Subcutaneous abdominal adipose tissue (tissue), 5 donors: ENCODE measurements around the gene CCDC154.

Experiments
- H3K27ac ChIP-seq: one replicate; pipeline ENCODE4 v1.7.0; 2013; ENCODE audit warnings: low read depth, mild to moderate bottlenecking, inconsistent platforms, low read length, moderate library complexity
- H3K27me3 ChIP-seq, 5 donors: one replicate each; pipeline ENCODE4 v1.7.0; 2013; ENCODE audit warnings: low read length in 5 of 5, inconsistent platforms in 1 of 5; ENCODE audit not compliant: control insufficient read depth in 5 of 5, insufficient read depth in 4 of 5
- H3K36me3 ChIP-seq, 5 donors: one replicate each; pipeline ENCODE4 v1.7.0; 2013; ENCODE audit warnings: low read length in 5 of 5; ENCODE audit not compliant: control insufficient read depth in 5 of 5, insufficient read depth in 5 of 5
- H3K4me1 ChIP-seq, 5 donors: one replicate each; pipeline ENCODE4 v1.7.0; 2013; ENCODE audit warnings: low read length in 5 of 5, mild to moderate bottlenecking in 3 of 5, moderate library complexity in 1 of 5; ENCODE audit not compliant: control insufficient read depth in 5 of 5, insufficient read depth in 5 of 5
- H3K4me3 ChIP-seq, 5 donors: one replicate each; pipeline ENCODE4 v1.7.0; 2013; ENCODE audit warnings: low read length in 5 of 5, low read depth in 1 of 5
- H3K9ac ChIP-seq, 5 donors: one replicate each; pipeline ENCODE4 v1.7.0; 2013; ENCODE audit warnings: low read length in 5 of 5, mild to moderate bottlenecking in 4 of 5, moderate library complexity in 3 of 5
- H3K9me3 ChIP-seq, 5 donors: one replicate each; pipeline ENCODE4 v1.7.0; 2013; ENCODE audit warnings: low read length in 5 of 5; ENCODE audit not compliant: control insufficient read depth in 5 of 5
- donor health status: healthy.
- donor health status: healthy.
- donor health status: healthy.
- donor health status: healthy.
- donor health status: healthy.

The CCDC154 gene

DNA sequence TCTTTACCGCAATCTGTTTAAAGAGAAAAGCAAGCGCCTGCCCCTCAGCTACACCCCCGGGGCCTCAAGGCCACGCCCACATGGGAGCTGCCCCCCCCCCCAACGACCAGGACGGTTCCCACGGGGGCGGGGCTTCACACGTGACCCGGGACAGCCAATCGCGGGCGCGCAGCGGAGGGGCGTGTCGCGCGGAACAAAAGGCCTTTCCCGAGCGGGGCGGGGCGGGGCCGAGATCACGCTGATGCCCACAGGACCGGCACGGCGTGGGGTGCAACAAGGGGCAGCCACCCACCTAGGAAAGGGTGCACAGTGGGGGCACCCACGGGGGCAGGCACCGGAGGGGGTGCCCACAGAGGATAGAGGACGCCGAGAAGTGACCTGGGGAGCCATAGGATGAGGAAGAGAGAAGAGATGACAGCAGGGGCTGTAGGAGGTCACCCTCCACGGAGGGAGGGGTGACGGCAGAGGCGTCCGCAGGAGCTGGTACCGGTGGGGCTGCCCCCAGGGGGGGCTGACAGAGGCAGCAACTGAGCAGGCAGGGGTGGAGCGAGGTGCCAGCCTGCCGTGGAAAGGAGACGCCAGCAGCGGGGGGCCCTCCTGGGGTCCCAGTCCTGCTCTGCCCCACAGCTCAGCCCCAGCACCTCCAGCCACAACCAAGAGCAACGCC, 36.1 kb downstream of the CCDC154 start:
- H3K4me1 ChIP-seq = peaks cover 3 to 22% (median 17%) of the 10 kb centered on the region in 5 donors
- H3K9ac ChIP-seq = peak overlapping the region in 3 of 5 donors; percentile 30 to 69 (median 46)

DNA sequence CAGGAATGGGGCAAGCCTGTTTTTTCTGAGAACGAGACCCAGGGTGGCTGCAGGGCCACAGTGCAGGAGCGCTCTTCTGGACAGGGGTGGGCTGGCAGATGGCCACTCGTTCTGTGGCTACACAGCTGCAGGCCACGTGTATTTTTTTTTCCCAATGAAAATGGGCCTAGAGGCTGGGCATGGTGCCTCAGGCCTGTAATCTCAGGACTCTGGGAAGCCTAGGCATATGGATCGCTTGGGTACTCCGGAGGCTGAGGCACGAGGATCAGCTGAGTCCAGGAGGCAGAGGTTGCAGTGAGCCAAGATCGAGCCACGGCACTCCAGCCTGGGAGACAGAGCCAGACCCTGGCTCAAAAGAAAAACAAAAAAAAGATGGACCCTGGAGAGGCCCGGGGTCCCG, 36.6 kb downstream of the CCDC154 start:
- H3K27me3 ChIP-seq = peaks cover 0 to 3% (median 0%) of the 10 kb centered on the region in 5 donors
- H3K4me3 ChIP-seq = peak overlapping the region in 3 of 5 donors; percentile 44 to 66 (median 60)
- peak overlapping the region; percentile 70 for H3K27ac ChIP-seq
- no peaks in the 10 kb centered on the region for H3K9me3 ChIP-seq
- H3K9ac ChIP-seq = peak overlapping the region in 2 of 5 donors; percentile 43 to 66
- H3K4me1 ChIP-seq = peaks cover 3 to 19% (median 15%) of the 10 kb centered on the region in 5 donors
- H3K36me3 ChIP-seq = peaks cover 0 to 42% (median 26%) of the 10 kb centered on the region in 5 donors

More for the DNA sequence above, 36.1 kb downstream of the CCDC154 start:
- peak overlapping the region in 4 of 5 donors; percentile 60 to 69 (median 66) for H3K4me3 ChIP-seq
- H3K27me3 ChIP-seq = peaks cover 0 to 3% (median 0%) of the 10 kb centered on the region in 5 donors
- peaks cover 0 to 38% (median 21%) of the 10 kb centered on the region in 5 donors for H3K36me3 ChIP-seq
- peak overlapping the region; percentile 70 for H3K27ac ChIP-seq
- no peaks in the 10 kb centered on the region for H3K9me3 ChIP-seq

DNA sequence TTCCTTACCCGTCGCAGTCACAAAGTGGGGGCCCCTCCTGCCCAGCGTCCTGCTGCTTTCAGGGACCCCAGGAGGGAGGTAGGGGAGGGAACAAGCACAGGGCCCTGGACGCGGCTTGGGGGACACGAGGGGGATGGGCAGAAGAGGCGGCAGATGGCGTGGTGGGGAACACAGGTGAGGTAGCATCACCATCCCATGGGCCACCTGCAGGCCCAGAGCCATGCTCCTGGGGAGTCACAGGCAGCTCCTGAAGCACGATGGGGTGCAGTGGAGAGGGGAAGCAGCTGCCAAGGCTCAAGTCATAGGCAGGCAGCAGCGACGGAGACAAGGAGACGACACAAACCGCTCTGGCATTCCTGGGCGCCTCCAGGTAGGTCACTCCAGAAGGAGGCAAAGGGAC, 40.6 kb downstream of the CCDC154 start:
- H3K9me3 ChIP-seq = no peaks in the 10 kb centered on the region
- H3K4me3 ChIP-seq = no peak overlapping the region
- peaks cover 0 to 66% (median 54%) of the 10 kb centered on the region in 5 donors for H3K36me3 ChIP-seq
- no peak overlapping the region for H3K27ac ChIP-seq
- no peak overlapping the region for H3K9ac ChIP-seq
- peaks cover 0 to 3% (median 0%) of the 10 kb centered on the region in 5 donors for H3K27me3 ChIP-seq
- peaks cover 3 to 13% (median 12%) of the 10 kb centered on the region in 5 donors for H3K4me1 ChIP-seq

DNA sequence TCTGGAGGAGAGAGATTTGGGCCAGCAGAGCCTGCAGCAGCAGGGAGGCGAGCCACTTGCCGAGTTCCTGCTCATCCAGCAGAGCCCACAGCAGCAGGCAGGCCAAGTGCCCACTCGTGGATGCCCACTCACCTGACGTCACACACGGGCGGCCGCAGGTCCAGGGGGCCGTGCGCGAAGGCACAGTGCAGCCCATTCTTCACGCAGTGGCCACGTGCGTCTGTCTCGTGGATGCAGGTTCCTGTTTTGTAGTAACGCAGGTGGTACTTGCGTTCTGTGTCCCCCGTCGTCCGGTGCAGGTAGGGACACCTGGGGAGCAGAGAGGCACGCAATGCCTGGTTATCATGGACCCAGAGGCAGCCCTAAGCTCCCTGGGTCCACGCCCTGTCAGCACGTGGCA, 41.3 kb downstream of the CCDC154 start:
- Histone ChIP-seq H3K4me1 (peaks cover 3 to 7% (median 6%) of the 10 kb centered on the region in 5 donors), H3K4me3 (no peak overlapping the region), H3K9ac (no peak overlapping the region)

DNA sequence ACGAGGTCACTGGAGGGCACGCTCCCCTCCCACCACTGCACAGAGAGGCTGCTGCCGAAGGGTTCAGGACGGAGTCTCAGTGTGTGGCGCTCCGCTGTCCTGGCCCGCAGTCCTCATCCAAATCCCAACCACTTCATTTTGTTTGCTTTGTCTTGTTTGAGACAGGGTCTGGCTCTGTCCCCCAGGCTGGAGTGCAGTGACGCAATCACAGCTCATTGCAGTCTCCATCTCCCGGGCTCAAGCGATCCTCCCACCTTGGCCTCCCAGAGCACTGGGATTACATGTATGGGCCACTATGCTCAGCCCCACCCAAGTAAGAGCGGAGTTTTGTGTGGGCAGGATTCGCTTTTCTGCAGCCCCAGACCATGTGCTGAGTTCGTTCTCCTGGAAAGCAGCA, 42.6 kb downstream of the CCDC154 start:
- H3K4me3 ChIP-seq = no peak overlapping the region
- H3K9me3 ChIP-seq = no peaks in the 10 kb centered on the region
- no peaks in the 10 kb centered on the region for H3K27me3 ChIP-seq
- H3K9ac ChIP-seq = no peak overlapping the region
- no peak overlapping the region for H3K27ac ChIP-seq
- no peaks in the 10 kb centered on the region for H3K4me1 ChIP-seq
- peaks cover 0 to 81% (median 69%) of the 10 kb centered on the region in 5 donors for H3K36me3 ChIP-seq

More for the DNA sequence above, 41.3 kb downstream of the CCDC154 start:
- Histone ChIP-seq H3K27me3 (peaks cover 0 to under 1% (median 0%) of the 10 kb centered on the region in 5 donors), H3K9me3 (no peaks in the 10 kb centered on the region), H3K36me3 (peaks cover 0 to 73% (median 61%) of the 10 kb centered on the region in 5 donors), H3K27ac (no peak overlapping the region)

DNA sequence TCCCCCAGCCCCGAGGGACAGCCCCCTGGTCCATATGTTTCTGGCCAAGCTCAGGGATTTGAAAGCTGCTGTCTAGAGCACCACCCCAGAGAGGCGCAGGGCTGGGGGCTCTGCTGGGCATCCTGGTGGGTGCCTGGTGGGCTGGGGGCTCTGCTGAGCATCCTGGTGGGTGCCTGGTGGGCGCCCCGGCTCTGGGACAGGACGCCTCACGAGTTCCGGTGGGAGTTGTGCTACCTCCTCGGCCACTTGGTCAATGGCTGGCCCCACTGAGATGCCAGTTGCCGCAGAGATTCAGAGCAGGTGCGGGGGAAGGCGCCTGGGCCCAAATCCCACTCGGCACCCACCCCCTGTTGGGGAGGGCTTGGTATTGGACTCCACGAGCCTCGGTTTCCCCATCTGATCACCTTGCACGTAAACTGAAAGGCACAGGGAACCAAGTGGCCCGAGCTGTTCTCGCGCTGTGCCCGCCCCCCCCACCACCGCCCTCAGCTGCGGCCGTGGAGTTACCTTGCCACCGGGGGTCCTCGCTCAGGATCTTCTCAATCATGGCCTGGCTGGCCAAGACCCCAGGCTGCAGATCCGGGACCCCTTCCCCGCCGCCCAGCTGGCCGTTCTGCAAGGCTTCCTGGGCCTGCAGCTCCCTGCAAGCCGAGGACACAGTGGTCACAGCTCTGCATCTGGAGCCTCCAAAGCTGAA, 43.1 kb downstream of the CCDC154 start:
- H3K4me1 ChIP-seq = no peaks in the 10 kb centered on the region
- H3K36me3 ChIP-seq = peaks cover 0 to 81% (median 71%) of the 10 kb centered on the region in 5 donors
- H3K4me3 ChIP-seq = no peak overlapping the region
- H3K27me3 ChIP-seq = no peaks in the 10 kb centered on the region
- no peak overlapping the region for H3K27ac ChIP-seq
- no peaks in the 10 kb centered on the region for H3K9me3 ChIP-seq
- H3K9ac ChIP-seq = no peak overlapping the region

DNA sequence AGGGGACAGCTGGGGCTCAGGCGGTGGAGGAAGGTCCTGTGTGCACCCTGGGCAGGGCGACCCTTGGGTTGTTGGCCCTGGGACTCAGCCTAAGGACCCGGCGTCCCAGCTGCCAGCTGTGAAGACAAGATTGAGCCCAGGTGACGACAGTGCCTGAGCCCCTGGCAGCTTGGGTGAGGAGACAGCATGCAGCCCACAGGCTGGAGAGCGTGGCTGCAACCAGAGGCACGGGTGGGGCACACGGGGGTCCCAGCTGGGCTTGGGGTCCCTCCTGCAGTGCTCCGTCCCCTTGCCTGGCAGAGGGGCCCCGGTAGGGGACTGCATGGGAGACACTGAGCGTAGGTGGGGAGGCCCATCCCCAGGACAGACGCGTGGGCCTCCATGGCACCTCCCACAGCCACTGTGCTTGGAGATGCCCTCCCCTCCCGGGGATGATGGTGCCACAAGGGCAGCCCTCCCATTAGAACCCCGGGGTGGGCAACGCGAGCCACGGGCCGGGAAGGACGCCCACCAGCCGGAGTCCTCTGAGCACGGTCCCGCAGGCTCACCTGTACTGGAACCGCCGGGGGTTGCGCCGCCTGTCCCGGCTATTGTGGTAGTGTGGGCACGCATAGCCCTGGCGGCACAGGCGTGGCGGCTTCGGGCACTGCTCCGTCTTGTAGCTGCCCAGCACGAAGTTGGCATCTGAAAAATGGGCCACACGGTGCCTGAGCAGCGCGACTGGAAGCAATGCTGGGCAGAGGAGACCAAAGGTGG, 45.4 kb downstream of the CCDC154 start:
- H3K4me3 ChIP-seq = no peak overlapping the region
- H3K4me1 ChIP-seq = no peaks in the 10 kb centered on the region
- no peak overlapping the region for H3K27ac ChIP-seq
- H3K9ac ChIP-seq = no peak overlapping the region
- no peaks in the 10 kb centered on the region for H3K27me3 ChIP-seq
- no peaks in the 10 kb centered on the region for H3K9me3 ChIP-seq
- peaks cover 0 to 86% (median 74%) of the 10 kb centered on the region in 5 donors for H3K36me3 ChIP-seq

DNA sequence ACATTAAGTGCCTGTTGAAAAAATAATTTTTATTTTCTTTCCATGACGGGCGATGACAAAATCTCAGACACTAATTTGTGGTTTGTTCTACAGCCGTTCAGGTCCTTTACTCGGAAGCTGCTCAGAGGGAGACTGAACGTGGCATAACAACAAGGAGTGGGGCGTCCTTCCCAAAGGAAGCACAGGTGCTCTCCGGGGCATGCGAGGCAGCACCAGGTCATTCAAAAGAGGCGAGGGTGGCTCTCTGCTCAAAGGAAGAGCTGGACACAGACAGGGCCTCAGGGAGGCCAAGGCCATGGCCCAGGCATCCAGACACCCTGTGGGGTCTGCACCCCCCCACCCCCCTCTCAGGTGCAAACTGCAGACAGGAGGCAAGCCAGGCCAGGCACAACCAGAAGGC, 46.0 kb downstream of the CCDC154 start:
- H3K36me3 ChIP-seq = peaks cover 0 to 86% (median 74%) of the 10 kb centered on the region in 5 donors
- no peaks in the 10 kb centered on the region for H3K9me3 ChIP-seq
- H3K4me3 ChIP-seq = no peak overlapping the region
- no peaks in the 10 kb centered on the region for H3K4me1 ChIP-seq
- H3K9ac ChIP-seq = no peak overlapping the region
- H3K27me3 ChIP-seq = no peaks in the 10 kb centered on the region
- no peak overlapping the region for H3K27ac ChIP-seq

DNA sequence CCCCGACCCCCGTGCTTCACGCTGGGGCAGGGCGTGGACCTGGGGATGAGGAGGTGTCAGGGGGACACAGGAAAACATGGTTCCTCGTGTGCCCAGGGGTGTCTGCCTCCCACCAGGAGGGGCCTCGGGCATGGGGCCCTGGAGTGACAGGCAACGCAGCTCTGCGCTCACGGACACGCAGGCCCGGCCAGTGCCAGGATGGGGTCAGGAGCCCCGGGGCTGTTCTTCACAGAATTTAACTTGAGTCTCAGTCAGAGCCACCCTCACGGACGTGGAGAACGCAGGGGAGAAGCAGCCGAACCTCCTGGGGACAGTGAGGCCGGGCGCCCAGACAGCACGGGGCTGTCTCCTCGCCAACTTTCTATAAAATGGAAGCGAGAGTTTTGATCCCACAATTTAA, 46.6 kb downstream of the CCDC154 start:
- H3K9ac ChIP-seq = no peak overlapping the region
- H3K27me3 ChIP-seq = no peaks in the 10 kb centered on the region
- peaks cover 0 to 86% (median 74%) of the 10 kb centered on the region in 5 donors for H3K36me3 ChIP-seq

More for the DNA sequence above, 46.6 kb downstream of the CCDC154 start:
- Histone ChIP-seq H3K4me3 (no peak overlapping the region), H3K4me1 (no peaks in the 10 kb centered on the region), H3K9me3 (no peaks in the 10 kb centered on the region), H3K27ac (no peak overlapping the region)
